ENCODE results near the gene DYSF. TPM values are rescaled to one million over a fixed set of nuclear protein-coding genes. Genes with fewer than 3 reads are reported as not detected.

DYSF gene
- polyA plus RNA-seq, 1 experiment, result 1.3 TPM

GRCh38 chr2:71472019-71472418, 18.7 kb downstream of the DYSF start:
- ChIA-PET CTCF (no interaction called here), POLR2A (no interaction called here)
- Histone ChIP-seq H3K4me3 (ENCODE audit: low read depth, low read length) (no peak overlapping the region), H3K36me3 (ENCODE audit: control insufficient read depth, insufficient read depth, low read length) (no peaks in the 10 kb centered on the region), H3K27me3 (ENCODE audit: control insufficient read depth, insufficient read depth, low read length) (peaks cover 14% of the 10 kb centered on the region)
- TF ChIP-seq CTCF (IDR thresholded peaks at IDR 0.05; ENCODE audit: insufficient read depth, low read depth, low read length), result no peak
- no peak for DNase-seq (ENCODE audit: low read depth)

- no peak for DNase-seq (ENCODE audit: low read depth)
- CTCF ChIA-PET, result no interaction called here
- TF ChIP-seq CTCF (IDR thresholded peaks at IDR 0.05; ENCODE audit: insufficient read depth, low read depth, low read length), result no peak
- H3K4me3 ChIP-seq (ENCODE audit: low read depth, low read length), result no peak overlapping the region
- POLR2A ChIA-PET, result no interaction called here
- H3K27me3 ChIP-seq (ENCODE audit: control insufficient read depth, insufficient read depth, low read length), result peaks cover 7% of the 10 kb centered on the region
- H3K36me3 ChIP-seq (ENCODE audit: control insufficient read depth, insufficient read depth, low read length), result no peaks in the 10 kb centered on the region
Observed at GRCh38 chr2:71473346-71474031, 20.1 kb downstream of the DYSF start.

GRCh38 chr2:71474116-71474743, 20.9 kb downstream of the DYSF start:
- Histone ChIP-seq H3K4me3 (ENCODE audit: low read depth, low read length) (no peak overlapping the region), H3K27me3 (ENCODE audit: control insufficient read depth, insufficient read depth, low read length) (peaks cover 2% of the 10 kb centered on the region), H3K36me3 (ENCODE audit: control insufficient read depth, insufficient read depth, low read length) (no peaks in the 10 kb centered on the region)
- CTCF ChIA-PET, result no interaction called here
- TF ChIP-seq CTCF (IDR thresholded peaks at IDR 0.05; ENCODE audit: insufficient read depth, low read depth, low read length), result no peak
- POLR2A ChIA-PET, result no interaction called here
- DNase-seq (ENCODE audit: low read depth), result no peak

- TF ChIP-seq CTCF (IDR thresholded peaks at IDR 0.05; ENCODE audit: insufficient read depth, low read depth, low read length), result no peak
- no peak for DNase-seq (ENCODE audit: low read depth)
- Histone ChIP-seq H3K36me3 (ENCODE audit: control insufficient read depth, insufficient read depth, low read length) (no peaks in the 10 kb centered on the region), H3K4me3 (ENCODE audit: low read depth, low read length) (no peak overlapping the region), H3K27me3 (ENCODE audit: control insufficient read depth, insufficient read depth, low read length) (peaks cover 3% of the 10 kb centered on the region)
- ChIA-PET POLR2A (no interaction called here), CTCF (interaction anchor here (1.2 kb wide), 1 partner anchor 35 kb away, joined by 3 read pairs; no protein-coding TSS in a partner anchor)
Observed at GRCh38 chr2:71474744-71475397, 21.5 kb downstream of the DYSF start.

GRCh38 chr2:71476495-71476894, 23.1 kb downstream of the DYSF start:
- Histone ChIP-seq H3K4me3 (ENCODE audit: low read depth, low read length) (no peak overlapping the region), H3K27me3 (ENCODE audit: control insufficient read depth, insufficient read depth, low read length) (peaks cover 10% of the 10 kb centered on the region), H3K36me3 (ENCODE audit: control insufficient read depth, insufficient read depth, low read length) (no peaks in the 10 kb centered on the region)
- no peak for TF ChIP-seq CTCF (IDR thresholded peaks at IDR 0.05; ENCODE audit: insufficient read depth, low read depth, low read length)
- no peak for DNase-seq (ENCODE audit: low read depth)
- CTCF ChIA-PET, result interaction anchor here (0.9 to 1.5 kb wide), 2 partner anchors 9 to 14 kb away, joined by 3 to 5 read pairs; no protein-coding TSS in a partner anchor
- POLR2A ChIA-PET, result no interaction called here
